Measurements from ENCODE around the gene M1AP.

- TF ChIP-seq, protein P1, sequence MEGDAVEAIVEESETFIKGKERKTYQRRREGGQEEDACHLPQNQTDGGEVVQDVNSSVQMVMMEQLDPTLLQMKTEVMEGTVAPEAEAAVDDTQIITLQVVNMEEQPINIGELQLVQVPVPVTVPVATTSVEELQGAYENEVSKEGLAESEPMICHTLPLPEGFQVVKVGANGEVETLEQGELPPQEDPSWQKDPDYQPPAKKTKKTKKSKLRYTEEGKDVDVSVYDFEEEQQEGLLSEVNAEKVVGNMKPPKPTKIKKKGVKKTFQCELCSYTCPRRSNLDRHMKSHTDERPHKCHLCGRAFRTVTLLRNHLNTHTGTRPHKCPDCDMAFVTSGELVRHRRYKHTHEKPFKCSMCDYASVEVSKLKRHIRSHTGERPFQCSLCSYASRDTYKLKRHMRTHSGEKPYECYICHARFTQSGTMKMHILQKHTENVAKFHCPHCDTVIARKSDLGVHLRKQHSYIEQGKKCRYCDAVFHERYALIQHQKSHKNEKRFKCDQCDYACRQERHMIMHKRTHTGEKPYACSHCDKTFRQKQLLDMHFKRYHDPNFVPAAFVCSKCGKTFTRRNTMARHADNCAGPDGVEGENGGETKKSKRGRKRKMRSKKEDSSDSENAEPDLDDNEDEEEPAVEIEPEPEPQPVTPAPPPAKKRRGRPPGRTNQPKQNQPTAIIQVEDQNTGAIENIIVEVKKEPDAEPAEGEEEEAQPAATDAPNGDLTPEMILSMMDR (IDR thresholded peaks at IDR 0.05; ENCODE audit: low read length), result no peak
- TF ChIP-seq EZH2 (optimal IDR thresholded peaks at IDR 0.05; ENCODE audit: low read depth, low read length), result no peak
Measured at GRCh38 chr2:74632939-74633312, 15.2 kb downstream of the M1AP start.

All from MM.1S (cell line).